ENCODE data around the gene DCT.
"Not testable (repeated sequence)": the region's sequence is repeated elsewhere in the genome, so short reads cannot be mapped to it uniquely, and the experiment has no call there.

The DCT gene

DNA sequence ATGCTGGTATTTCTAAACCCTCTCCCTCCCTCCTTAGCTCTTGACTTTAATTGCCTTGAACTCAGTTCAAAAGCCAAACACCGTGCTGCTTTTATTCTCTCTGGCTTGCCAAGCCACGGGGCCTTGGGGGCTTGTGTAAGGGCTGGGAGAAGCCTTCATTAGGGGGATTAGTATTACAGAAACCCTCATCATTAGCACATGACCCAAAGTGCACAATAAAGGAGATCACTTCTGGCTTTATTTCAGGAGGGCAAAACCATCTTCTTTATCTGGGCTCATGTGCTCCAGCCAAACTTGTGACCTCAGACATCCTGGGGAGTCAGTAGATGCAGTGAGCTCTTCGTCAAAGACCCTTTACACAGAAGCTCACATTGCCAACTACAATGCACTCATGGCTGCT is at the start of gene DCT:
Gene DCT, minus strand, starts transcription at position 67 of the 400 bp plus-strand sequence. CDS start 427 bp downstream, outside the sequence.
- no peak for DNase-seq

DNA sequence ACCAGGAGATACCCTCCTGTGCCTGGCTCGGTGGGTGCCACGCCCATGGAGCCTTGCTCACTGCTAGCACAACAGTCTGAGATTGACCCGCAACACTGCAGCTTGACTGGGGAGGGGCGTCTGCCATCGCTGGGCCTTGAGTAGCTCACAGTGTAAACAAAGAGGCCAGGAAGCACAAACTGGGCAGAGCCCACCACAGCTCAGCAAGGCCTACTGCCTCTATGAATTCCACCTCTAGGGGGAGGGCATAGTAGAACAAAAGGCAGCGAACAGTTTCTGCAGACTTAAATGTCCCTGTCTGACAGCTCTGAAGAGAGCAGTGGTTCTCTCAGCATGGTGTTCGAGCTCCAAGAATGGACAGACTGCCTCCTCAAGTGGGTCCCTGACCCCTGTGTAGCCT is 47.5 kb upstream of the DCT start:
- not testable (repeated sequence) for DNase-seq

DNA sequence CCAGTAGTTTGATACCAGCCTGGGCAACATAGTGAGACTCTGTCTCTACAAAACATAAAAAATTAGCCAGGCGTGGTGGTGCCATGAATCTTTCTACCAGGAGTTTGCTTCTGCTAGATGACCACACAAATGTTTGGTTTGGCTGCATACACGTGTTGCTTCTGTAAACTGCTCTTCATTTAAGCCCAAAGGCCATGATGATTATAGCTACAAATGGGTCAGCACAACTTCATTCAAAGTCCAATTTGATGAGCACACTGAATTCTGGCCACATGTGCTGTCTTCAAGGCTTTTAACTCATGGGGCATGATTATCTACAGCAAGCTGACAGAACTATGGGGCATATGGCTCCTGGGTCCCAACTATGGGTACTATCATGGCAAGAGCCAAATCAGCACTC is 46.3 kb upstream of the DCT start:
- no peak for DNase-seq

DNA sequence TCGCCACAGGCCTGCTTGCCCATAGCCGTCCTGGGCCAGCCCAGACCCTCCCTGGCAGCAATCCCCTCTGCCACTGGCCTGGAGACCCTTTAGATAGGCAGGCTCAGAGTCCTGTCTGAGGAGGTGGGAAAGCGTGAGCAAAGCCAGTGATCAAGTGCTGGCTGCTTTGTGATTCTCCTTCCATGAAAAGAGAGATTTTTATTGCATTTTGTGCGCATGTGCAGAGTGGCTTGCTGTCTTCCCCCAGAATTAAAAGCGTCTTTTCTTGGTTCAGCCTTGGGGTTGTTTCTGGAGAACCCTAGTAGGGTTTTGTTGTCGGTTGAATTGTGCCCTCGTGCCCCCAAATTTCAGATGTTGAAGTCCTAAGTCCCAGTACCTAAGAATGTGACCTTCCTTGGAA is 44.9 kb upstream of the DCT start:
- DNase-seq, result no peak

DNA sequence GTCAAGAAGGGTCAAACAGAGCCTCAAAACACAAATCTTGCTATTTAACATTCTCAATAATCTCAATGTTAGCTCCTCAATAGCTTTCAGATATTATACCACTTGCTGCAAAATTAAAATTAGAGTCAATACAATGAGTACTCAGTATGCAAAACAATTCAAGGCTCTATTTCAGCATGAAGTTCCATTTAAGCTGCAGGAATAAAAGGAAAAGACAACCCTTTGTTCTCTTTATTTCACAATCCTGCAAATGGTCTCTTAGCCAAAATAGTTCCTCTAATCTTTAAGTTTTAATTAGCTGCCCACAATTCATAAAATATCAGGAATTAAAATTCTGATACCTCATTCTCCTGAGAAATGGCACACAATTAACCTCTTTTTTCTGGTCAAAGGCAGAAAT is 40.5 kb upstream of the DCT start:
- DNase-seq, result no peak

DNA sequence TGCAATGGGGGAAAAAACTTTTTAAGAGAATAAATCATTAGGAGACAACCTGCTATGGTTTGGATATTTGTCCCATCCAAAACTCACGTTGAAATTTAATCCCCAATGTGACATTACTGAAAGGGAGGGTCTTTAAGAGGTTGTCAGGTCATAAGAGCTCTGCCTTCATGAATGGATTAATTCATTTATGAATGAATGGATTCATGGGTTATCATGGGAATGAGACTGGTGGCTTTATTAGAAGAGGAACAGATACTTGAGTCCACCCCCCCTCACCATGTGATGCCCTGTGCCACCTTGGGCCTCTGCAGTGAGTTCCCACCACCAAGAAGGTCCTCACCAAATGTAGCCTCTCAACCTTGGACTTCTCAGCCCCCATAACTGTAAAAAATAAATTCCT is 37.0 kb upstream of the DCT start:
- no peak for DNase-seq

DNA sequence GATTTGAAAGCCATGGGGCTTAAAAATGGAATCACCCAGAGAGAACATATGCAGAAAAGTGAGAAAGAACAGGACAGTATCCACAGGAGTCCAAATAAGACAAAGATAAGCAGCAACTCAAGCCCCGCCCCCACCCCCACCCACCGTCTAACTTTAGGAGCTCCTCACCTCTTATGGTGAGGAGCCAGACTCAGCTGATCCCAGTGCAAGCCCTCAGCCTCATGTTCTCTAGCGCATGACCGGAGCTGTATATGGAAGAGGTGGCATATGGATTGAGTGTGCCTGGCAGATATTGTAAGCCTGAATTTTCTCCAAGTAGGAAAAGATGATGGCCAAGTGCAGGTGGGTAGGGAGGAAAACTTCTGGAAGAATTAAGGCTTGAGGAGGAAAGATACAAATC is 36.4 kb upstream of the DCT start:
- DNase-seq, result no peak

DNA sequence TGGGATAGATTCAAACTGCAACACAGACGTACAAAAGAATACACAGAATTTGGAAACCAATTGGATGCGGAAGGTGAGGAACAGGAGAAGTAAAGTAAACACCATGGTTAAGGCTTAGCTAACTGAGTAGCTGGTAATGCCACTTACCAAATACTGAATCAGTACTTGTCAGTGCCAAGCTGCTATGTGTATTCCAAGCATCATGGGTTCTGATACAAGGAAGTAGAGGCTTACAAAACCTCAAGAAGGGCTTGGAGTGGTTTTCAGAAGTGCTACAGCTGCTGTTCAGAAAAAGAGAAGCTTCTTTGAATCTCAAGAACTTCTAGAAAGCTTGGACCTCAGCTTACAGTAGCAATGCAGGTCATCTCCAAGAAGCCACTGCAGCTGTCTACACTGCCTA is 35.9 kb upstream of the DCT start:
- no peak for DNase-seq

DNA sequence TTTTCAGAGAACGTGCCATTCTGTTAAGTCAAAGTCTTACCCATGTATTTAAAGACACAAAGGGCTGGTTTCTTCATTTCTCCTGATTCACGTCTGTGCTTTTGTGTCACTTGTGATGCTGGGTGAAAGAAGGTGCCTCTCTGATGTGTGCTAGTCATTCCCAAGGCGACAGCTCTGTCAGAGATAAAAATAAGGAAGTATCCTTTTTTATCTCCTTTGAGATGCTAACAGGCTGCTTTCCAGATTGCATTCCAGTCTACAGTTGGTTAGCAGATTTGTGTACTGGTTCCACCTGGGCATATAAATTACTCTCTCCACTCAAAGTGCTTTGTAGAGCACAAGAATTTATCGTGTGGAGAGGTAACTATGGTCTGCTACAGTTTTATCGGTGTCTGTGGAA is 33.5 kb upstream of the DCT start:
- DNase-seq, result no peak

DNA sequence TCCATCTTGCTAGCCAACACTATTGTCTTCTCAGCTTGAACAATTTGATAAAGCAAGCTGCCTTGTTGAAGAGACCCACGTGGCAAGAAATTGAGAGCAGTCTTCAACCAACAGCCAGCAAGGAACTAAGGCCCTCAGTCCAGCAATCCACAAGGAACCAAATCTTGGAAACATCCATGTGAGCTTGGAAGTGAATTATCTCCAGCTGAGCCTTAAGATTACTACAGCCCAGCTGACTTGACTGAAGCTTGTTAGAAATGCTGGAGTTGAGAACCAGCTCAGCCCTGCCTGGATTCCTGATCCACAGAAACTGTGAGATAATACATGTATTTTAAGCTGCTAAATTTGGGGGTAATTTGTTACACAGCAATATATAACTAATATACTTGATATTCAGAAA is 26.2 kb upstream of the DCT start:
- no peak for DNase-seq

DNA sequence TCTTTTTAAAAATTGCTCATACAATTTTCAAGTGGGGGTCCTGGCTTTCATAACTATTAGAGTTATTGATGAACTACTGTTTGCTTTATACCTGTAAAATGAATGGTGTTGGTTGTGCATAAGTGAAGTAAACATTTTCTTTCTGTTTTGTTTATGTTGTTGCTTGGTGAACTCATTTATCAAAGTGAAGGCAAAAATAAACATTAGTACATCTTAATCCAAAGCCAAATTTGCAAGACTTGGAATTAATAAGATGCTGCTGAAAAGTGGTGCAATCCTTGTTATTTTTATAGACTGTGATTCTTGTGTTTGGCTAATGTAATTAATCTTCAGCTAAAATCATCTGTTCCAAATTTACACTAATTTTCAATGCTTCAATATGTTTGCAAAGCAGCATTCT is 24.4 kb upstream of the DCT start:
- no peak for DNase-seq

DNA sequence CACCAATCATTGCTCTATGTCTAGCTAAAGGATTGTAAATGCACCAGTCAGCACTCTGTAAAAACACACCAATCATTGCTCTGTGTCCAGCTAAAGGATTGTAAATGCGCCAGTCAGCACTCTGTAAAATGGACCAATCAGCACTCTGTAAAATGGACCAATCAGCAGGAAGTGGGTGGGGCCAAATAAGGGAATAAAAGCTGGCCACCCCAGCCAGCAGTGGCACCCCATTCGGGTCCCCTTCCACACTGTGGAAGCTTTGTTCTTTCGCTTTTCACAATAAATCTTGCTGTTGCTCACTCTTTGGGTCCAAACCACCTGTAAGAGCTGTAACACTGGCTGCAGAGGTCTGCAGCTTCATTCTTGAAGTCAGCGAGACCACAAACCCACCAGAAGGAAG is 19.3 kb upstream of the DCT start:
- not testable (repeated sequence) for DNase-seq

DNA sequence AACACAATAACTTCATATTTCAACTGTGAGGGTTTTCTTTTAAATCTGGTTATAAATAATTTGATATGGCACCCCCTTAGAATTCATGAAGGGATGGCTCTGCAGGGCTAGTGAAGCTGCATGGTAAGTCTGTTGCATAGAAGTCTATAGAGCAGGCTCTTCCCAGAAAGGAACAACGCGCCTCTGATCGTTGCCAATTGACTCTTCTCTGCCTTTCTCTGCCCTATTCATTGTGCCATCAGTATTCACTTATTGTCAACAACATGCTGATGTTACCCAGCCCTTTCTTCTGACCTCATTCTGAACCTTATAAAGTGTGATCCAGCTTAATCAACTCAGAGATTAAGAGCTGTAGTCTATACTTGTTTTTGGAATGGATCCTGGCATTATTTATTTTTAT is 16.3 kb upstream of the DCT start:
- DNase-seq, result no peak

DNA sequence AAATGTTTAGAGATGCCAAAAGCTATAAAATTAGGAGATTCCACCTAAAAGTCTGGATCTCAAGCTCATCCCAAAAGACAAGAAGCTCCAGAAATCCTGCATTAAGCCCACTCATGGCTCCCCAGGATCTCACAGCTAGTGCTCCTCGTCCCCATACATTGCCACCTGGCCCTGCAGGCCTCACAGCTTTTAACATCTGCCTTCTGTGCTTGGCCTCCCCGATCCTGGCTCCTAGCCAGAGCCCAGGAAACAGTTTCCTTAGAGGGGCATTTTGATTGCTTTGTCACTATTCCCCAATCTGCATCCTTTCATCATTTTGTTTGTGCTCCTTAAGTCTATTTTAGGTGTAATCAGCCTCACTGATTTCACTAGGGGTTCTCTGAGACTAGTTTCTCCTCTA is 14.5 kb upstream of the DCT start:
- DNase-seq, result no peak

DNA sequence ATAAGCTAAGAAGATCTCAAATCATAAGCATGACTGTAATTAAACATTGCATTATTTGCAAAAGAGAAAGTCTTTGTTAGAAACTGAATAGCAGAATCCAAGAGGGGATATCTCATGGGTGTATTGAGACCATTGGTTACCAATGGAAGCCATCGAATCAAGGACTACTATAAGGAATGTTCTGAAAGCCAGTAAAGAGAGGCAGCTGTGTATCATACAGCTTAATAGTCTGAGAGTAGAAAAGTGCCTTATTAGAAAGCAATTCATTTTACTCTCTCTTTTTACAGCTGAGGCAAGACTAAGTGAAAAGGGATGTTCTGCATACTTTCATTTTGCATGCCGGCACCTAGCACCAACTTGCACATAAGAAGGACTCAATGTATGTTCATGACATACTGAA is 7.6 kb upstream of the DCT start:
- no peak for DNase-seq

DNA sequence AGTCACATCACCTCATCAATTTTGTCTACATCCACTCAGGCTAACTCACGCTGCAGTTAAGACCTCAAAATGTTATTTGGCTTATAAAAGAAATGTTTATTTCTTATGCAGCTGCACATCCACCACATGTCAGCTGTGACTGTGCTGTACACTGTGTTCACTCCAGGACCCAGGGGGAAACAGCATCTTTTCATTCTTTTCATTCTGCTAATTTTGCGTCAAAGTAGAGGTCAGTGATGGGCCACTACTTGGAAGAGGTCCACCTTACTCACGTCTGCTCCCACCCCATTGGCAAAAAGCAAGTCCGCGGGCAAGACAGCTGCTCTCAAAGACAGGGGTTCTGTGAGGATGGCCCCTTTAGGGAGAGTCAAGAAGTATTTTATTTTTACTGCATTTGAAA is 4.5 kb upstream of the DCT start:
- no peak for DNase-seq

DNA sequence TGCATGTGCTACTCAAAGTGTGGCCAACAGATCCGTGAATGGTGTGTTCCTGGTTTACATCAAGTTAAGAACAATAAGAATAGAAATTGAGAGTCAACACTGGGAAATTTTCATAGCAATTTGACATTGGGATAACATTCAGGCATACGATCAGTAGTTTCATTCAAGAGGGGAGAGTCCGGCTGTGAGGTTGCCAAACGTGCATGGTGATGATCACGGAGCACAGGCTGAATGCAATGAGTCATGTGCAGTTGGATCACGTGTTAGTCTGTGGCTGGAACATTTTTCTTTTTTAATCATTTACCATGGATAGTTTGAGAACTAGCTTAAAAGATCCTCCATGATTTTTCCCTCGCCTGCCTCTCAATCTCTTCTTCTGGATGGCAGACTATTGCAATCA is 2.5 kb upstream of the DCT start:
- no peak for DNase-seq

DNA sequence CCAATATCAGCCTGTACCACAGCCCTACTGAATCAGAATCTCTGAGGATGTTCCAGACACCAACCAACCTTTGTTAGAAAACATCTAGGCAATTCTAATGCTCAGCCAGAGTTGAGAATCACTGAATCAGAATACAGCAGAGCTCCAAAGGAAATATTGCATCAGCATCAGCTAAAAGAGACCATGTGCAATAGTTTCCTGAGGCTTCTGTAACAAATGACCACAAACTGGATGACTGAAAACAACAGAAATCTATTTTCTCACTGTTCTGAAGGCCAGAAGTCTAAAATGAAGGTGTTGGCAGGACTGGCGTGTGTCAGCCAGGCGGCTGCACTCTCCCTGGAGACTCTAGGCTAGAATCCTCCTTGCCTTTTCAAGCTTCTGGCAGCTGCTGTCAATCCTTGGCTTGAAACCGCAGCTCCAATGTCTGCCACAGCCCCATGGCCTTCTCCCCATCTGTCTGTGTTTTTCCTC is 1.2 kb upstream of the DCT start:
- no peak for DNase-seq

DNA sequence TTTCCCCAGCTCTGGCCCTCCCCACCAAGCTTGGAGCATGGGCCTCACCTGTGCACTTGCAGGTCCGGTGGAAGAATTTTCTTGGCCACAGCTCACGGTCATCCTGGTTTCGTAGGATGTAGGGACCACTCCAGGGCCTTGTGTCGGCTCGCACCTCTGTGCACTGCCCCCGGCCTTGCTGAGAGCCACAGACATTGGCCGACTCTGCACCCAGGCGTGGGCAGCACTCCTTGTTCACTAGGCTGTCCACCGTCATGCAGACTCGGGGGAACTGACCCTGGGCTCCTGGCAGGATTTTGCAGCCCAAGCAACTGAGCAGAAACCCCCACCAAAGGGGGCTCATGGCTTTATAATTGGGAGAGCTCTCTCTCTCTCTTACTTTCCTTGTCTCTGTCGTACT is 569 bp downstream of the DCT start:
- DNase-seq, result no peak

DNA sequence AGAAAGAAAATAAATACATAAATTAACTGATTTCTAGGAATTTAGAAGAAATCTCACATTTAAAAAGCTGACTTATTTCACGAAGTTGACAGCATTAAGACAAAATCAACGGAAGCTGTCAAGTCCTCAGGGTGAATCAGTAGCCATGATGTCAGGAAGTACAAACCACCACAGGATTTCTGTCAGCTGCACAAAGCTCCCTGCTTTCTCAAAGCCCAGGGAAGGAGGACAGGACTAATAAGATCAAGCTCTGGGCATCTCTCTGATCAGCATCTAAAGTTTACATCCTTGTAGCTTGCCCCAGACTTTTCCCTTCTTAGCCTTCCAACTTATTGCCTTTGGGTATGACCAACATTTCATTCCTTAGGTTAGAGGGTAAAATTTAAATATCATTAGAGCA is 9.4 kb downstream of the DCT start:
- no peak for DNase-seq

DNA sequence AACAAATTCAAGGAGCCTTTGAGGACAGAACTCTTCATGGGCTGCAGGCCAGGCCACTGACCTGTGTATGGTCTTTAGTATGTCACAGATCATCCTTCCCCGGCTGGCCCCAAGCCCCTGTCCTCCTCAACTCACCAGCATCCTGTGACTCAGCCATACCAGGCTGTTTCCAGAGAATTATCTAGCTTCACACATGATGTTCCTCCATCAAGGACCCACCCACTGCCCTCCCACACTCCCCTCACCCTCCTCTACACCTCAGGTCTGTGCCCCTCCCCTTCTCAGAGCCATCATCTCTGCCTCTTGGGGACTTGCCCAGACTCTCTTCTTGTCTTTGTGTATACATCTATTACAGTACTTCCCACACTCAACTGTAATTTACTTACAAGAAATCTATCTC is 14.7 kb downstream of the DCT start:
- DNase-seq, result no peak

DNA sequence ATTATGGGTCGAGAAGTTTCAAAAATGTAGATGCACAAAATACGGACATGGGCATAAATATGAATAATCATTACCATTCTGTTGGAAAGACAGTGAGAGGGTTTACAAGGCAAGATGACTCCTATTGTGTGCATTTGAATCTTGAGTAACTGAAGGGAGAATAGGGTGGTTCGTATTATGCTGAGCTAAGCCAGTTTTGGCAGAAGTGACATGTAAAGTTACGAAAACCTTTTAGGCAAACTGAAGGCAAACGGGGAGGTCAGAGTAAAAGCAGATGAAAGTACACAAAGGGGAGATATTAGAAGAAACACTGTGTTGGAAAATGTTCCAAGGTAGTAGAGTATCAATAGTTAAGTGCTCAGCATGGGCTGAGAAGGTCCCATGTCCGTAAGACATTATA is 16.8 kb downstream of the DCT start:
- no peak for DNase-seq

DNA sequence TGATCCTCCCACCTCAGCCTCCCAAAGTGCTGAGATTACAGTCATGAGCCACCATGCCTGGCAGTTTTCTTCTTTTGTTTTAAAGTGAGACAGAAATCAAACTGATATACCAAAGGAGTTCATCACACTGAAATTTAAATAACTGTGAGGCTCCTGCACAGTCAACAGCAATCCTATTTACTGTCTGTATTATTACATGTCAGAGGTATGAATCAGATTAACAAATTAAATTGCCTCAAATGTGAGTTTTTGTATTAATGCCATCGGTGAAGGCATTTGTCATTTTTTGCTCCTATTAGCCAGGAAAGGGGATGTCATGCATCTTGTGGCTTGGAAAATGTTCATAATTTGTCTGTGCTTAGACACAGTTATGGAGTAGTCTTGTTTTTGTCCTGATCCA is 20.4 kb downstream of the DCT start:
- no peak for DNase-seq

DNA sequence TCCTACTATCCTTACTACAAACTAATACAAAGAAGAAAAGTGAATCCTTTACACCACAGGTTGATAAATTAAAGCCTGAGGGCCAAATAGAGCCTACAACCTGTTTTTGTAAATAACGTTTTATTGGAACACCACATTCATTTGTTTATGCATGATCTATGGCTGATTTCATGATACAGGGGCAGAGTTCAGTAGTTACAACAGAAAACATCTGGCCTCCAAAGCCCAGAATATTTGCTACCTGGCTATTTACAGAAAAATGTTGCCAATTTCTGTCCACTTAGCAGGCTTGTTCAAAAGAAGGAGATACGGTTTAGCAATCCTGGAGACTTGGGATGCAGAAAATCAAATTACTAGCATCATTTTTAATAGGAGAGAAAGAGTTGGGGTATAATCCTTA is 24.1 kb downstream of the DCT start:
- DNase-seq, result no peak

DNA sequence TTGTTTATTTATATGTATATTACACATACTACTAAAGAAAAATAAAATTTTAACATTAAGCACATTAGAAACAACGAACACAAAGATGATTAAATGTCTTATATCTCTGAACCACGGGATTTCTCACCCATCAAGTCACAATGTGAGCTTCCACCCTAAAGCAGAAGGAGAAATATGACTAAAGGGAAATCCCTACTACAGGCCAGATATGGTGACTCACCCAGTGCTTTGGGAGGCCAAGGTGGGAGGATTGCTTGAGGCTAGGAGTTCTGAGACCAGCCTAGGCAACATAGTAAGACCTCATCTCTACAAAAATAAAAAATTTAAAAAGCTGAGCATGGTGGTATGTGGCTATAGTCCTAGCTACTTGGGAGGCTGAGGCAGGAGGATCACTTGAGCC is 24.6 kb downstream of the DCT start:
- DNase-seq, result no peak

DNA sequence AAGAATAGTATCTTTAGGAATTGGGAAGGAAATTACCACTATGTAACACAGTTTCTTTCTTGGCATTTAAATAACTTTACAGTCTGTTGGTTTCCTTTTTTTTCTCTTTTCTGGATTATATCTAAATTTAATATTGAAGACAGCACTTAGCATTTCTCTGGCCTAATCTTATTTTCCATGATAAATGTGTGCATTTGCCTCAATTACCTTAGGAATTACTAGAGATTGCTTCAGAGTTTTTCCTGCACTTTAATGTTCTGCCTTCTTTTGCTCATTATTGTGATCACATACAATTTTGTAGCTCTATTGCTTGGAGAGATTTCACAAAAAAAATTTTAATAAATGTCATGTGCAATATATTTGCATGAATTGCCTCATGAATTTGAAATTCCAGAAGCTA is 25.1 kb downstream of the DCT start:
- no peak for DNase-seq

Measured in NK-92 treated with Interleukin-12 subunit alpha and Interleukin-12 subunit beta, amount 100 ng/mL, for 24 hours (cell line).